ENCODE measurements around the gene SLC25A20.

DNA sequence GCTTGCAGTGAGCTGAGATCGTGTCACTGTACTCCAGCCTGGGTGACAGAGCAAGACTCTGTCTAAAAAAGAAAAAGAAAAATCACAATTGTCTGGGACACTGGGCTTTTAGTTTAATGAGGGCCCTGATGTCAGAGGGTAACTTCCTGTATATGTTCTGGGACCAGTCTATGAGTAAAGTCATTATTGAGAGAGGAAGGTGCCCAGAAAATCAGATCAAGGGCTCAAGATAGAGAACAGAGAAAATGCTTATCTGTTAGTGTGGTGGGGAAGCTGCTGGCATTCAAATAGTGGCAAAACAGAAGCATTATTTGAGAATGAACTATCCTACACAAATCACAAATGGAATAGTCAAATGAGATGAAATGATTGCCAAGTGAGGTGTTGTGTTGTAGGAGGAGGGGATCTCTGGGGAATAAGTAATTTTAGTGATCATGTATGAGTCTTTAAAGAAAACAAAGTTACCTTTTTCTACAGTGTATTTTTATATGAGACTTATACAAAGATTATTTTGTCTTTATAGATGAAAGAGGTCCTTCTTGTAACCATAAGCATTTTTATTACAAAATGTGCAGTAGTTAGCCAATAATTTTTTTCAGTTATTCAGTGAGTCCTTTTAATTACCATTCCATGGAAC lies 33.4 kb upstream of the SLC25A20 start:
- TF ChIP-seq, protein P1, sequence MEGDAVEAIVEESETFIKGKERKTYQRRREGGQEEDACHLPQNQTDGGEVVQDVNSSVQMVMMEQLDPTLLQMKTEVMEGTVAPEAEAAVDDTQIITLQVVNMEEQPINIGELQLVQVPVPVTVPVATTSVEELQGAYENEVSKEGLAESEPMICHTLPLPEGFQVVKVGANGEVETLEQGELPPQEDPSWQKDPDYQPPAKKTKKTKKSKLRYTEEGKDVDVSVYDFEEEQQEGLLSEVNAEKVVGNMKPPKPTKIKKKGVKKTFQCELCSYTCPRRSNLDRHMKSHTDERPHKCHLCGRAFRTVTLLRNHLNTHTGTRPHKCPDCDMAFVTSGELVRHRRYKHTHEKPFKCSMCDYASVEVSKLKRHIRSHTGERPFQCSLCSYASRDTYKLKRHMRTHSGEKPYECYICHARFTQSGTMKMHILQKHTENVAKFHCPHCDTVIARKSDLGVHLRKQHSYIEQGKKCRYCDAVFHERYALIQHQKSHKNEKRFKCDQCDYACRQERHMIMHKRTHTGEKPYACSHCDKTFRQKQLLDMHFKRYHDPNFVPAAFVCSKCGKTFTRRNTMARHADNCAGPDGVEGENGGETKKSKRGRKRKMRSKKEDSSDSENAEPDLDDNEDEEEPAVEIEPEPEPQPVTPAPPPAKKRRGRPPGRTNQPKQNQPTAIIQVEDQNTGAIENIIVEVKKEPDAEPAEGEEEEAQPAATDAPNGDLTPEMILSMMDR (IDR thresholded peaks at IDR 0.05) = no peak
- no peak for TF ChIP-seq POLR2A (IDR thresholded peaks at IDR 0.05)
